GM11168 (cell line): ENCODE measurements around the gene PPM1J.

Experiments
- in situ Hi-C: fragments of 300-500 bp; cut with MboI; formaldehyde crosslinking; loops from one replicate; pipeline ENCODE4 v1.12.0; 2022; ENCODE audit warnings: low sequenced_read_pairs; ENCODE audit not compliant: unreplicated experiment

Gene PPM1J

GRCh38 chr1:112672842-112673241 is 42.3 kb downstream of the PPM1J start:
- in situ Hi-C loops, result no loop called here

- in situ Hi-C loops, result no loop called here
These were observed 43.1 kb downstream of the PPM1J start for GRCh38 chr1:112672009-112672408.

GRCh38 chr1:112666946-112667345 is 48.2 kb downstream of the PPM1J start:
- in situ Hi-C loops, result no loop called here

GRCh38 chr1:112665857-112666256 is 49.3 kb downstream of the PPM1J start:
- in situ Hi-C loops, result no loop called here
